NT2/D1 (cell line): Measurements from ENCODE around the gene TESPA1.

Experiments used
- SUZ12 ChIP-seq: IDR thresholded peaks from 2 replicates; pipeline ENCODE4 v1.6.1; 2011; ENCODE audit not compliant: insufficient read length, insufficient read depth; ENCODE audit errors: extremely low read depth
- YY1 ChIP-seq: IDR thresholded peaks from 2 replicates; pipeline ENCODE4 v1.6.1; 2011; ENCODE audit not compliant: insufficient read length, insufficient read depth
- ZNF274 ChIP-seq: IDR thresholded peaks from 2 replicates; pipeline ENCODE4 v1.6.1; 2011; ENCODE audit warnings: mild to moderate bottlenecking, low read depth, low read length

GRCh38 chr12:54981796-54982195 lies 2.8 kb downstream of the TESPA1 start:
- no peak for TF ChIP-seq SUZ12
- TF ChIP-seq ZNF274: no peak
- no peak for TF ChIP-seq YY1
